NCI-H2227 (cell line): ENCODE measurements around the gene PPFIA1.

Source experiments
- DNase-seq: peaks from one replicate; lab custom pipeline; 2025; ENCODE audit not compliant: unreplicated experiment; lab: John Stamatoyannopoulos, UW

Gene PPFIA1

GRCh38 chr11:70429724-70430521 is 159.4 kb downstream of the PPFIA1 start:
- DNase-seq, result no peak

GRCh38 chr11:70430671-70431574 is 160.4 kb downstream of the PPFIA1 start:
- no peak for DNase-seq

GRCh38 chr11:70431611-70432010 is 161.1 kb downstream of the PPFIA1 start:
- DNase-seq, result no peak

- DNase-seq, result no peak
These were observed 161.6 kb downstream of the PPFIA1 start for GRCh38 chr11:70432065-70432464.

- DNase-seq, result no peak
These were observed 162.1 kb downstream of the PPFIA1 start for GRCh38 chr11:70432580-70432979.

GRCh38 chr11:70433038-70433437 is 162.5 kb downstream of the PPFIA1 start:
- DNase-seq, result no peak

DNA sequence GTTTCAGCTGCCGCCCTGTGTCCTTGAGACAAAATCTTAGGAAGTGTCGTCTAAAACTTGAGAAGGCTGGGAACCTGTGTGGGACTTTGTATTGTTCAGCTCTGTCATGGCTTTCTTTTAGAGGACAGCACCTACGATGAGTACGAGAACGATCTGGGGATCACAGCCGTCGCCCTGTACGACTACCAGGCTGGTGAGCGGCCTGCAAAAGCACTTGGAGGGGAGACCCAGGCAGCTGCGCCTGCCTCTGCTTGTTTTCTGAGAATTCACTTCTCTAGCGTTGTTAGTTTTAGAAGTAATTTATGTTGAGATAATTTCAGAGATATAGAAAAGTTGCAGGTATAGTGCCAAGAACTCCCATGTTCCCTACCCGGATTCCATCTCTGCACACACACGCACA is 163.0 kb downstream of the PPFIA1 start:
- no peak for DNase-seq
